Activated T-helper 2 cell treated with anti-CD3 and anti-CD28 coated beads, Interferon-gamma antibody, Interleukin-2, Interleukin-4, amounts not matched to agents 10 μg/mL and 5 μg/mL and 100 μg/mL, durations not matched to agents 14 hours and 24 hours and 36 hours (primary cell): ENCODE data around the gene LRRC34. TPM values are rescaled to one million over a fixed set of nuclear protein-coding genes. Genes with fewer than 3 reads are reported as not detected.

Experiments used
- DNase-seq: peaks from one replicate; pipeline ENCODE4 v3.0.0; 2021; ENCODE audit warnings: low spot score
- H3K27ac Mint-ChIP-seq: one replicate; pipeline ENCODE4 v1.8.0; 2021; ENCODE audit warnings: mixed read lengths
- H3K27me3 Mint-ChIP-seq: one replicate; pipeline ENCODE4 v1.8.0; 2021; ENCODE audit warnings: low read depth, mixed read lengths
- H3K36me3 Mint-ChIP-seq: one replicate; pipeline ENCODE4 v1.8.0; 2021; ENCODE audit warnings: low read depth, mixed read lengths
- H3K4me1 Mint-ChIP-seq: one replicate; pipeline ENCODE4 v1.8.0; 2021; ENCODE audit warnings: low read depth, mixed read lengths
- H3K4me3 Mint-ChIP-seq: one replicate; pipeline ENCODE4 v1.8.0; 2021; ENCODE audit warnings: low read depth, mild to moderate bottlenecking, moderate library complexity, mixed read lengths
- H3K9me3 Mint-ChIP-seq: one replicate; pipeline ENCODE4 v1.8.0; 2021; ENCODE audit warnings: mixed read lengths
- intact Hi-C: fragments of 100-400 bp; cut with micrococcal nuclease; formaldehyde crosslinking; loops from one replicate; pipeline ENCODE4 v1.15.1; 2023
- total RNA-seq: library from RNA; stranded (reverse); gene quantifications from 2 replicates; pipeline ENCODE4 v1.2.3, GENCODE V29; 2022

LRRC34 gene
- total RNA-seq, 1 donor from 2014 or later: 5.6 TPM

DNA sequence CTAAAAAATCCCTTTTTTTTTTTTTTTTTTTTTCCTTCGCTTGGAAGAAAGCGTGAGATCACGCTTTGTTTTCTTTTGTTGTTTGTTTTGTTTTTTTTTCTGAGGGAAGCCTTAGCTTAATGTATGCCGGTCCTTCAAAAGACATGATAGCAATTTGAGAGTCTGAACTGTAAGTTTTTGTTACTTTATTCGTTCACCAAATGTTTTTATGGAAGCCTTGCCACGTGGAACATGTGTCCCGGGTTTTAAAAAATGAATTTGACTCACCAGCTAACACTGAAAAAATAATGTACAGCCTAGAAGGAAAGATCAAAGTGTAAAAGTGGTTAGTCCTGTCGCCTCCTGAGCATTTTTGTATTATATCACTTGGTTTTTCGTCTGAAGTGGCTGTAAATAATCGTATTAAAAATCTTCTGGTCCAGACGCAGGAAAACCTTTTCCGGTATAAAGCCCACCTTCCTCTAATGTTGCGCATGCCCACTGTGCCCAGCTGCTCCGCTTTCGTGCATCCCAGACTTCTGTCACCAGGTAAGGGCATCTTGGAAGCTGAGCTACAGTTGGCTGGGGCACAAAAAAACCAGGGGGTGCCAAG is 40.3 kb downstream of the LRRC34 start:
- Mint-ChIP-seq H3K4me3 (peak overlapping the region; percentile 96), H3K27me3 (no peaks in the 10 kb centered on the region), H3K9me3 (no peaks in the 10 kb centered on the region), H3K27ac (peak overlapping the region; percentile 99), H3K36me3 (peaks cover 40% of the 10 kb centered on the region), H3K4me1 (peaks cover 31% of the 10 kb centered on the region)
- no peak for DNase-seq
- intact Hi-C loops: loop anchor here (1.0 to 5.0 kb wide), 5 partner anchors 8 to 1100 kb away; partner anchors contain the start of genes PHC3, RPL22L1 and SKIL

DNA sequence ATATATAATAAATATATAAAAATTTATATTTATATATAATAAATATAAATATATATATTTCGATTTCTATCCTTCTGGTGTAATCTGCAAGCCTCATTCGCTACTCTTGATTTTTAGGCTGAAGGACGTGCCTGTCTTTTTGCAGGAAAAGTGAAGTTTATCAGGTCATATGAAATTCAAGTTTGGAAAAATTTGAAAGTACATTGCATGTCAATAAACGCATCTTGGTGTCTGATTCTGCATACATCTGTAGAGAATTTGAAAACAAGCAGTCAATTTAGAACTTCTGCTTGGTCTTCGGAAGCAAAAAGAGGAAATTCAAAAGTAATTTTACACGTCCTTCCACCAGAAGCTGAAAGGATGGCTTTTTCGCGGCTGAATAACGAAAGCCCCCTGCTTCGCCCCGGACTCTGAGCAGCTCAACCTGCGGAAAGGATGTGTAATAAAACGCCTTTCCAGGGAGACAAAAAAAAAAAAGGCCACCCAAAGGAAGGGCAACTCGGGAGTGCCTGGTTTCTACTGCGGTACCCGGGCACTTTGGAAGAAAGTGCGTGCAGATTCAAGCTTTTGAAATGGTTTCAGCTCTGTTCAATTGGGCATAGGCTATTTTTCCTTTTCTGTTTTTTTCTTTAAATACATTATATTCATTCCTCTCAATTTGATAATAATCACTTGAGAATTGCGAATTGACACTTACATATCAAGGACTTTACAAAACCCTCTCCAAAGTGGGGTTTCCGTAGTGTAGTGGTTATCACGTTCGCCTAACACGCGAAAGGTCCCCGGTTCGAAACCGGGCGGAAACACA is 41.0 kb downstream of the LRRC34 start:
- intact Hi-C loops: loop anchor here (1.0 to 5.0 kb wide), 5 partner anchors 7 to 1101 kb away; partner anchors contain the start of genes PHC3, RPL22L1 and SKIL
- peak; percentile 56 for DNase-seq
- peaks cover 33% of the 10 kb centered on the region for H3K36me3 Mint-ChIP-seq
- H3K27ac Mint-ChIP-seq: peak overlapping the region; percentile 99
- H3K27me3 Mint-ChIP-seq: no peaks in the 10 kb centered on the region
- H3K4me3 Mint-ChIP-seq: peak overlapping the region; percentile 96
- H3K4me1 Mint-ChIP-seq: peaks cover 28% of the 10 kb centered on the region
- no peaks in the 10 kb centered on the region for H3K9me3 Mint-ChIP-seq

DNA sequence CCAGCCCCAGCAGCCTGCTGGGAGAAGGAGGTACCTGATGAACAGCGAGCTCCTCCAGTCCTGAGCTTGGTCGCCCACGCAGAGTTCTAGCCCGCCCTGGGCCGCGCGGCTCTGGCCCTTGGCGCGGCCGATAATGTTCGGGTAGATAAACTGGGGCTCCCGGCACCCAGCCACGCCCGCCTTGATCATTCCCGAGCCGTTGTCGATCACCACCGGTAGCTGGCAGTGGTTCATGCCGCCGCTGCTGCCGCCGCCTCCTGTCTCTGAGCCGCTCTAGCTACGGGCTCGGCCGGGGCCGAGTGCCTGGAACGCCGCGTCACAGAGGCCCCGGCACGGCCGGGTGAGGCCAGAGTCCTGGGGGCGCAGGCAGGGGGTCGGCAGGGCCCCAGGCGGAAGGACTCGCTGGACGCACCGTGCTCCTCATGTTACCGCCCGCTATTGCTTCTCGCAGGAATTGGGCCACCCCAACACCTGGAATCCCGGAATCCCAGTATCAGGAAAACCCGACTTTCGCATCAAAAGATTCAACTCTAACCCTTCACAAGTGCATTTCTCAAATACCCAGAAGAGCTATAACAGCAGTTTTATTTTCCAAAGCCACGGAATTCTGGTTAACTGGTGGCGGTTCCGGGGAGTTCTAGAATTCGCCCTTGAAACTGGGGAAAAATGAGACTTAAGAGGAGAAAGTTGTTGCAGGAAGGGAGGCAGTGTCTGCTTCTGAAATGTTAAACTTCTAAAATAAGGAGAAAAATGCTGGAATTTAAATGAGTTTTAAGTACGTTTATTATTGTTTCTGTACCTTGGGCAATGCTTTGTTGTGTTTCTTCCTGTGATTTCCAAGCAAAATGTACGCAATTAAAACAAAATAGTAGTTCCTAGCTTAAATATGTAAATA is 43.2 kb downstream of the LRRC34 start, which contains the start of gene ACTRT3:
TSS of gene ACTRT3 (minus strand) at position 275 of the 895 bp plus-strand sequence. CDS start at position 234, 41 bp downstream.
- no peaks in the 10 kb centered on the region for H3K27me3 Mint-ChIP-seq
- H3K4me3 Mint-ChIP-seq: peak within 1 kb of the TSS; percentile 85
- peak; percentile 56 for DNase-seq
- H3K9me3 Mint-ChIP-seq: no peaks in the 10 kb centered on the region
- intact Hi-C loops: loop anchor here (5.0 to 10.0 kb wide), 4 partner anchors 588 to 1138 kb away; partner anchors contain the start of genes EIF5A2, RPL22L1 and SKIL
- H3K4me1 Mint-ChIP-seq: peaks cover 25% of the 10 kb centered on the region
- peak within 1 kb of the TSS; percentile 87 for H3K27ac Mint-ChIP-seq
- H3K36me3 Mint-ChIP-seq: peaks cover 13% of the 10 kb centered on the region

DNA sequence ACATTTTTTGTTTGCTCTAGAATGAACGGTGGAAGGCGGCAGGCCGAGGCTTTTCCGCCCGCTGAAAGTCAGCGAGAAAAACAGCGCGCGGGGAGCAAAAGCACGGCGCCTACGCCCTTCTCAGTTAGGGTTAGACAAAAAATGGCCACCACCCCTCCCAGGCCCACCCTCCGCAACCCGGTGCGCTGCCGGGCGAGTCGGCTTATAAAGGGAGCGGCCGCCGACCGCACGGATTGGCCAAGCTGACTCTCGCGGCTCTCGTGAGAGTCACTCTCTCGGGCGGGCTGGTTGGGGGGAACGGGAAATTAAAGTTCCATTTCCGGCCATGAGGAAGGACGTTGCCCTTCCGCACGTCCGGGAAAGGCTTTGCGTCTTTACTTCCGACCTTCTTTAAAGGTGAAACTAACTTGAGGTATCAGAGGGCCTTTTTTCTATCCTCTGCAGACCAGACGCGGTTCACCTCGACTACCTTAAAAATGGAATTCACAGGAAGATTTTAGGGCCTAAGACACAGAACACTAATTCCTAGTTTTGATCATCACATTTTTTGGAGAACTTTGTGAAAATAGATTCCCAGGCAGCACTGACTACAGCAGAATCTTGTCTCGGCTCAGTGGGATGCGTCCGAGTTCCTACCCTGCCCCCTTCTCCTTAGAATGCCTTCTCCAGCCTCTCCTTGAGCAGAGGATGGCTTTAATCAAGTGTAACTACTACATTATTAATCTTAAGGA is 47.7 kb downstream of the LRRC34 start, which contains the start of gene TERC:
TSS of gene TERC (minus strand) at position 179 of the 731 bp plus-strand sequence.
- Mint-ChIP-seq H3K36me3 (no peaks in the 10 kb centered on the region), H3K9me3 (no peaks in the 10 kb centered on the region), H3K27ac (peak within 1 kb of the TSS; percentile 92), H3K4me1 (peaks cover 26% of the 10 kb centered on the region), H3K27me3 (no peaks in the 10 kb centered on the region), H3K4me3 (peak within 1 kb of the TSS; percentile 90)
- DNase-seq: peak; percentile 88
- intact Hi-C loops: loop anchor here (1.0 to 10.0 kb wide), 9 partner anchors 7 to 1142 kb away; partner anchors contain the start of genes EIF5A2, GPR160, LRRC34 and LRRIQ4

DNA sequence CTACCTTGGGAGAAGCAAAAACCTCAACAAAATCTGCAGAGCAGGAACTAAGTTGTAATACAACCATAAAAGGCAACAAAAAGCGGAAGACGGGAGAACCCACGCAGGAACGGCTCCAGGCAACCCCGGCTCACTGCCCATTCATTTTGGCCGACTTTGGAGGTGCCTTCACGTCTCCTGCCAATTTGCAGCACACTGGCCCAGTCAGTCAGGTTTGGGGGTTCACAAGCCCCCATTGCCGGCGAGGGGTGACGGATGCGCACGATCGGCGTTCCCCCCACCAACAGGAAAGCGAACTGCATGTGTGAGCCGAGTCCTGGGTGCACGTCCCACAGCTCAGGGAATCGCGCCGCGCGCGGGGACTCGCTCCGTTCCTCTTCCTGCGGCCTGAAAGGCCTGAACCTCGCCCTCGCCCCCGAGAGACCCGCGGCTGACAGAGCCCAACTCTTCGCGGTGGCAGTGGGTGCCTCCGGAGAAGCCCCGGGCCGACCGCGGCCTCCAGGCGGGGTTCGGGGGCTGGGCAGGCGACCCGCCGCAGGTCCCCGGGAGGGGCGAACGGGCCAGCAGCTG is 48.3 kb downstream of the LRRC34 start:
- peak; percentile 60 for DNase-seq
- Mint-ChIP-seq H3K27me3 (no peaks in the 10 kb centered on the region), H3K27ac (peak overlapping the region; percentile 92), H3K4me3 (peak overlapping the region; percentile 90), H3K9me3 (no peaks in the 10 kb centered on the region), H3K36me3 (no peaks in the 10 kb centered on the region), H3K4me1 (peaks cover 26% of the 10 kb centered on the region)
- intact Hi-C loops: loop anchor here (1.0 to 10.0 kb wide), 8 partner anchors 8 to 1093 kb away; partner anchors contain the start of genes GPR160, LRRC34, LRRIQ4 and PHC3

DNA sequence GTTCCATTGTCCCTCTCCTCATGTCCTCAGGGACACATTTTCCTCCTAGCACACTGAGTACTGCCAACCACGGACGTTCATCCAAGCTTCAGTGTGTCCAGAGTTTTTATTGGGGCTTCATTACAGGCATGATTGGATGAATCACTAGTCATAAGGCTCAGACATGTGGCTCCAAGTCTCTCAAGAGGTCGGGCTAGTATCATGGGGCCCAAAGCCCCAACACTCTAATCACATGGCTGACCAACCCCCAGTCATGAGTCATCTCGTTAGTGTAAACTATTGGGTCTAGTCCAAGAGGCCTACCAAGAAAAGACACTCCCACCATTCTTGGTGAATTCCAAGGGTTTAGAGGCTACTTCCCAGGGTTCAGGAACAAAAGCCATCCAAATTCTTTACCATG is 52.2 kb downstream of the LRRC34 start:
- Mint-ChIP-seq H3K27ac (no peak overlapping the region), H3K9me3 (no peaks in the 10 kb centered on the region), H3K27me3 (peaks cover 3% of the 10 kb centered on the region), H3K4me1 (peaks cover 39% of the 10 kb centered on the region), H3K36me3 (no peaks in the 10 kb centered on the region), H3K4me3 (no peak overlapping the region)
- no peak for DNase-seq
- intact Hi-C loops: loop anchor here (5.0 to 10.0 kb wide), 4 partner anchors 102 to 1097 kb away; partner anchors contain the start of gene GPR160

DNA sequence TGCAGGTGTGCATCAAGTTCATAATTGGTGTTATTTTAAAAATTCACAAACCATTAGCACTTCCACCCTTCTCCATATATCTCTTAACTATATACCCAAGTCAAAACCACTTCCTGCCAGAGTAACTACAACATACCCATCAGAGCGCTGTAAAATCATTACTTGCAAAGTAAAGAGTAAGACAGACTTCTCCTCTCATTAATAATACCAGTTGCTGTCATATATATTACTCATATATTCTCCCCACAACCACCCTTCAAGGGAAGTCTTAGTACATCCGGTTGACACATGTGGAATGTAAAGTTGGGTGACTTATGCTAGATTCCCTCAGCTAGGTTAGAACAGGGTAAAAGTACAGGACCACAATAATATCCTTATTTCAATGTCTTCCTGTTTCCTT is 53.4 kb downstream of the LRRC34 start:
- no peak for DNase-seq
- H3K27ac Mint-ChIP-seq: peak overlapping the region; percentile 40

DNA sequence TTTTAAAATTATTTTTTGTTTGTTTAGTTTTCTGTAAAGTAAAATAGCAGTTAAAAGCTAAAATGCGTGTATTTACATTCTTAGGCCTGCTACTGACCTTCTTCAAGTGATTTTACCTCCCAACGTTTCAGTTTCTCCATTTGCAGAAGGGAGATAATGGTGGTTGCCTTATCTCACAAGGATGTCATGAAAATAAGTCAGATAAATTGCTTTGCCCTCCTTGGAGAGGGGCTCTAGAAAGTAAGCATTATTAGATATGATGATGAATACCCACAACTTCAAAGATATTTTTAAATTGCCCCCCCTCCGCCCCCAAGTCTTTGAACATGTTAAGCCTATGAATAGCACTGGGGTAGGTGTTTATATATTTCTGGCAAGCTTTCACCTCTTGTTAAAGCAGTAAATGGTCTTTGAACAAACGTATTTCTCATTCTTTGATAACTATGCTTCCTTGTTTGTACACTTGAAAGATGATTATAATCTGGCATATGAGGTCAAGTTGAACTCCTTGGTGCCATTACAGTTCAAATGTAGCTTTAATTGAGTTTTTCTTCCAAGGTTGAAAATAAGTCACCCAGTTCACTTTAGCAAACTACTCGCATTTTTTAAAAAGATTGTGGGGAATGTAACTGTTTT is 54.2 kb downstream of the LRRC34 start:
- Mint-ChIP-seq H3K27ac (no peak overlapping the region), H3K36me3 (no peaks in the 10 kb centered on the region), H3K4me1 (peaks cover 32% of the 10 kb centered on the region), H3K9me3 (no peaks in the 10 kb centered on the region), H3K4me3 (no peak overlapping the region), H3K27me3 (peaks cover 3% of the 10 kb centered on the region)
- DNase-seq: no peak
- intact Hi-C loops: loop anchor here (2.0 to 10.0 kb wide), 3 partner anchors 14 to 614 kb away; partner anchors contain the start of genes MECOM and MYNN

More for the DNA sequence above, 53.4 kb downstream of the LRRC34 start:
- Mint-ChIP-seq H3K9me3 (no peaks in the 10 kb centered on the region), H3K4me3 (no peak overlapping the region), H3K4me1 (peaks cover 37% of the 10 kb centered on the region), H3K27me3 (peaks cover 3% of the 10 kb centered on the region), H3K36me3 (no peaks in the 10 kb centered on the region)
- intact Hi-C loops: loop anchor here (2.0 to 10.0 kb wide), 3 partner anchors 14 to 614 kb away; partner anchors contain the start of genes MECOM and MYNN

DNA sequence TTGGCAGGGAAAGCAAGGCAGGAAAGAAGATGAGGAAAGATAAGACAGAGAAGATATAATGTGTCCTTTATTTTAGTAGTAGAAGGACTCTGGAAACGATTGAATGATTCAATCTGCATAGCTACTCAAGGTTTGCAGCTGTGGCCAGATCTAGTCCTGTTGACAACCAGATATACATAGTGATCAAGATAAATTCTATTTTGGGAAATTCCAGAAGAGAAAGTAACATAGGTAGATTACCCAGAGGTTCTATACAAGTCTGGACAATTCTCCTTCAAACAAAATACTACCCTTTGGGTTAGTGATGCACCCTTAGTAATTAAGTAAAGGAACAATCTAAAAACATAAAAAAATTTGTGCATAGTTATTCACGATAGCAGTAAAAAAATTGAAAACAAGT is 57.2 kb downstream of the LRRC34 start:
- Mint-ChIP-seq H3K4me1 (peaks cover 28% of the 10 kb centered on the region), H3K9me3 (no peaks in the 10 kb centered on the region), H3K27ac (no peak overlapping the region), H3K27me3 (peaks cover 14% of the 10 kb centered on the region), H3K4me3 (no peak overlapping the region), H3K36me3 (no peaks in the 10 kb centered on the region)
- intact Hi-C loops: loop anchor here (5.0 to 10.0 kb wide), 2 partner anchors 93 to 611 kb away; partner anchors contain the start of gene MECOM
- no peak for DNase-seq

DNA sequence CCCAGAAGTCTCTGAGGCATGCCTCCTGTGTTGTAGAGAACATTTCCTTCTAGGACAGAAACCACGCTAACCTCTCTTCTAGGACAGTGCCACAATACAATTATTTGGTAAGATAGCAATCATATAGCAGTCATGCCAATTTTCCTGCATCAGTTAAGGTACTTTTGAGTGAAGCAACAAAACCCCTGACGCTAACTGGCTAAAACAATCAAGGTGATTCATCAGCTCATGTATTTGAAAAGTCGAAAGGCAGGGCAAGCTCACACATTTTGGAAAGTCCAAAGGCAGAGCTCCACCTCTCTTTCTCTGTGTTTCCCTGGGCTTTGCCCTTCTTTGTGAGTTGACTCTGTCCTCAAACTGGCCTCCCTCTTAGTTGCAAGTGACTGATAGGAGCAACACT is 58.0 kb downstream of the LRRC34 start:
- intact Hi-C loops: loop anchor here (5.0 to 10.0 kb wide), 2 partner anchors 92 to 610 kb away; partner anchors contain the start of gene MECOM
- peaks cover 14% of the 10 kb centered on the region for H3K27me3 Mint-ChIP-seq
- H3K4me1 Mint-ChIP-seq: peaks cover 27% of the 10 kb centered on the region
- H3K27ac Mint-ChIP-seq: no peak overlapping the region
- no peaks in the 10 kb centered on the region for H3K36me3 Mint-ChIP-seq
- H3K4me3 Mint-ChIP-seq: no peak overlapping the region
- DNase-seq: no peak
- H3K9me3 Mint-ChIP-seq: no peaks in the 10 kb centered on the region

DNA sequence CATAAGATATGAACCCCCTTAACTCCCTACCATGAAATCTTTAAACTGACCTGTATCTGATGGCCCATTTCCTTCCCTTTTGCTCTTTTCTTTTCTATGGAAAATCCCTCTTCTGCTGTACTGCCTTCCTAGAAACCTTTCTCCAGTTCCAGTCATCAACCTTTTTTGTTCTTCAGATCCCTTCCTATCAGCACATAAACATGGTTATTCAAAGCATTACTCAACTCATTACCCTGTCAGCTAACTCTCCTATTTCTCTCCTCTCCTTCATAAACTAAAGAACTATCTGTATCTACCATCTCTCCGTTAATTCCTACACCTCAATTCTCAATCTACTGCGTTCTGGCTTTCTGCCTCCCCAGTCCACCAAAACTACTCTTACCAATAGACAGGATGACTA is 60.8 kb downstream of the LRRC34 start:
- intact Hi-C loops: loop anchor here (10.0 kb wide), 1 partner anchor 607 kb away; no protein-coding TSS in a partner anchor
- peaks cover 17% of the 10 kb centered on the region for H3K4me1 Mint-ChIP-seq

More for the DNA sequence above, 60.8 kb downstream of the LRRC34 start:
- Mint-ChIP-seq H3K36me3 (no peaks in the 10 kb centered on the region), H3K27me3 (peaks cover 25% of the 10 kb centered on the region), H3K27ac (no peak overlapping the region), H3K4me3 (no peak overlapping the region), H3K9me3 (no peaks in the 10 kb centered on the region)
- no peak for DNase-seq
